GM21786 (cell line): Measurements from ENCODE around the gene CEND1.

Experiments
- ATAC-seq: cut with Tn5 transposase; IDR thresholded peaks from one replicate; pipeline ENCODE4 v1.9.1; 2021; ENCODE audit not compliant: unreplicated experiment

CEND1 gene

DNA sequence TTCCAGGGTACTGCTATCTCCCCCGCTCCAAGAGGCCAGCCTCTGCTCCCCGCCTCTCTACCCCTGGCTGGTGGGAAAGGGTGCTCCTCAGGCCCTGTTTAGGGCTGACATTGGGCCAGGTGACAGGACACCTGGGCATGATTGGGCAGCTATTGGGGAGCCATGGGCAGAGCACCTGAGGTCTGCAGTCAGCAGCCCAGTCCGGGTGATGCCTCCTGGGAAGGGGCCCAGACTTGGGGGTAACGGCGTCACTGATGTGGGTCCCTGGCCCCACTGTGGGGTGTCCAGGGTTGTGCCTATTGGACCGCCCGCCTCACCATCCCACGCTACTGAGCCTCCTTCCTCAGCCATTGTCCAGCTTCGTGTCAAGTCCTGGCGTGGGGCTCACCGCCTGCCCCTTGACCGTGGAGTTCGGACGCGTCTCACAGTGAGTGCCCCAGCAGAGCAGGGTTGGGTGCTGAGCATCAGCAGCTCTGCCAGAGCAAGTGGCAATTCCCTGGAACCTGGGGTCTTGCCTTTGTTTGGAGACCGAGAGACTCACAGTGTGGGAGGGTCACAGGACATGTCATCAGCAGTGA lies 9.8 kb downstream of the CEND1 start:
- no peak for ATAC-seq

- ATAC-seq, result no peak
Measured at GRCh38 chr11:778976-779954, 10.6 kb downstream of the CEND1 start.

- peak; percentile 74 for ATAC-seq
Measured at GRCh38 chr11:777288-778255, 12.3 kb downstream of the CEND1 start, which contains the start of gene GATD1. TSS of gene GATD1 (minus strand) at chr11:777487. CDS start at chr11:777462, 25 bp downstream.

DNA sequence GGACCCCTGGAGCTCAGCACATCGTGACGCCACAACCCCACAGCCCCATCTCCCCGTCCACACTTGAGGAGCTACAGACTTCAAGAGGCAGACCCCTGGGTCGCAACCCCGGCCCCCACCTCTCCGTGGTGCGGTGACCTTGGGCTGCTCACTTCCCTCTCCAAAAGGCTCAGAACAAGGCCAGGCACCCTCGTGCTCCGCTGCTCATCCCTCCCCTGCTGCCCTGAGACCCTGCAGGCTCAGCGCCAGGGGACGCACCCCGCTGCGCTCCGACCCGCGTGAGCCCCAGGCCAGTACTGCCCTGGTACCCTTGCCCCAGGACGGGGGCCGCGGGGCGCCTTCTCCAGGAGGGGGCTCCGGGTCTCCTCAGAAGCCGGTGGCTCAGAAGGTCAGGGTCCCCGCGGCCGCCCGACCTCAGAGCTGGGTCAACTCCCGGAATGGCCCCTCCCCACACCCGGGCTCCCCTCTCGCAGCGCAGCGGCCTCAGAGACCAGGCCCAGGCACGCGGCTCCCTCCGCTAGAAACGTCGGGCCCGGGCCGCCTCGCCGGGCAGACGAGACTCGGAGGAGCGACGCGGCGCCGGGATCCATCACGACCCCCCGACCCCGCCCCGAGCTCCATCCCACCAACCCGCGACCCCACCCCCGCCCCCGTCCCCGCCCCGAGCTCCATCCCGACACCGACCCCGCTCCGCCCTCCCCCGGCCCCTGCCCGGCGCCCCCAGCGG lies 13.2 kb downstream of the CEND1 start:
- peak; percentile 30 for ATAC-seq

DNA sequence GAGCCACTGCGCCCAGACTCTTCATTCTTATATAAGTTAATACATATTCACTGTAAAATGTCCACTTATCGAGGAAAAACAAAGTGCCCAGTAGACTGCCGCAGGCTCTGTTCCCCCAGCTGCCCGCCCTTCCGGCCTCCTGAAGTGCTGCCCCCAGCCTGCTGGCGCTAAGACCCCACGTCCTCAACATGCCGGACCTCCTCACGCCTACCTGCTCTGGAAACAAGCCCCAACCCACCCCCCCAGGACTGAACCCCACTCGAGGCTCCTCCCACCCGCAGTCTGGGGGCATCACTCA lies 13.7 kb downstream of the CEND1 start:
- no peak for ATAC-seq

GRCh38 chr11:774873-775592 lies 14.9 kb downstream of the CEND1 start:
- ATAC-seq, result no peak

DNA sequence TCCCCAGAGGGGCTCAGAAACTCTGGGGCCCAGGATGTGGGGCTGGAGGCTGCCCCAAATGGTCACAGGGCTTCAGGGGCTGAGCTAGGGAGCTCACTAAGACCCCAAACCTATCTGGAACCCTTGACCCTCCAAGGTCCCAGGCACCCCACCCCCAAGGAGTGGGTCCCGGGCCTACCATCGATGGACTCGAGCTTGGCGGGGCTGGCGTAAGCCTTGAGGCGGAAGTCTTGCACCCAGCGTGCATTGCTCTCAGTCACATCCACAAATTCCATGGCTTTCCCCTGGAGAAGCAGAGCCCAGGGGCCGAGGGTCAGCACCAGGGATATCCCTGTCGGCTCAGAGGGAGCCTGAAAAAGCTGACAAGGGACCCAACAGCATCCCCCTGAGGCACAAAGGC lies 16.1 kb downstream of the CEND1 start:
- ATAC-seq, result no peak

DNA sequence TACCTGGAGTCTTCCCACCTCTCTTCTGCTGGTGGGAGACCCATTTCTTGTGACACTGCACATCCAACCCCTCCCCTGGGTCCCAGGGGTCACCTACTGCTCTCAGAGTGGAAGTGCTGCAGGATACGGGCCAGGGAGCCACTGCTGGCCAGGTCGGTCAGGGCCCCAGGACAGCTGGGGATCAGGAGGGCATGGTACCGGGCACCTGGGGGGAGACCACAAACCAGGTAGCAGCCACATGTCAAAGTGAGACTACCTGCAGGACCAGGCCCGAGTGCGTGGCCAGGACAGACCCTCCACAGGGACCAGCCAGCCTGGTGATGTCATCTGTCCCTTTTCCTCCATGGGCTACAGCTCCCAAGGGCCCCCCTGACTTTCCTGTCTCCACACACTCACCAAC lies 16.5 kb downstream of the CEND1 start:
- no peak for ATAC-seq

DNA sequence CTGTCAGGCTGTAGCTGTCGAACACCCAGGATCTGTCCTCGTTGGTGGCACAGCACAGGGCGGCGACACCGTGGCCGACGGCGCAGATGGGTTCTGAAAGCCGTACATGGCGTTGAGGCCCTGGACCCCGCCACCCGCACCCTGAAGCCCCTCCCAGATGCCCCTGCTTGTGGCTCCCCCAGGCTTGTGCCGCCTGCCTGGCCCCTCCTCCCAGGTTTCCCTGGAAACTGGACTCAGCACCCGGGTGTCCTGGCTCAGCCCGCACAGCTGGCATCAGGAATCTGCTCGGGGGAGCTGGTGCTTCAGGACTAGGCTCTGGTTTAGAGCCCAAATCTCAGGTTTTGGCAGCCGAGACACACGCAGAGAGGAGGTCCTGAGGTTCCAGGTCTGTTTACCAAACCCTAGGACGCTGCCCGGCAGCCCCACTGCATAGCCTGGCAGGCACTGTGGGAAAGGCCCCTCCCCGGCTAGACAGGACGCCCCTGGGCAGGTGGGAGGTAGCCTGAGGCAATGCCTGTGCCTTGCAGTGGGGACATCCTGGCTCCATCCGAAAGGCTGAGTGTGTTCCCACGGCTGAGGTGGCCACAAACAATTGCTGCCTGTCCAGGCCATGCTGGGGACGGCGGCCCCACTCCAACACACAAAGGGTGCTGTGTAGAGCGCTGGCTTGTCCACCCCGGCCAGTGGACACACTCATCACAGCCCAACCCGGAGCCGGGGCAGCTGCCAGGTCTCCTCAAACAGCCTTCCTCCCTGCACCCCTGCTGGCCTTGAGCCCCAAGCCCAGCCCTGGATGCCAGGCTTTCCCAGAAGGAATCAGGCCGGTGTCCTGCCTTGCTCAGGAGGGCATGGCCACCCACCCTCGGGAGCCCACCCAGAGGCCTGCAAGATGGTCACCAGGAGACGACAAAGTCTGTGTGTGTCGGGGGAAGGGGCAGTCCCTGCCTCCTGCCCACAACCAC lies 17.2 kb downstream of the CEND1 start:
- no peak for ATAC-seq

- ATAC-seq, result no peak
Measured at GRCh38 chr11:771617-772204, 18.2 kb downstream of the CEND1 start.

- ATAC-seq, result no peak
Measured at GRCh38 chr11:770642-771616, 19.0 kb downstream of the CEND1 start.

GRCh38 chr11:769887-770641 lies 19.8 kb downstream of the CEND1 start:
- ATAC-seq, result no peak

GRCh38 chr11:767238-767637 lies 22.7 kb downstream of the CEND1 start:
- ATAC-seq, result no peak

GRCh38 chr11:766936-767210 lies 23.0 kb downstream of the CEND1 start:
- ATAC-seq, result no peak

DNA sequence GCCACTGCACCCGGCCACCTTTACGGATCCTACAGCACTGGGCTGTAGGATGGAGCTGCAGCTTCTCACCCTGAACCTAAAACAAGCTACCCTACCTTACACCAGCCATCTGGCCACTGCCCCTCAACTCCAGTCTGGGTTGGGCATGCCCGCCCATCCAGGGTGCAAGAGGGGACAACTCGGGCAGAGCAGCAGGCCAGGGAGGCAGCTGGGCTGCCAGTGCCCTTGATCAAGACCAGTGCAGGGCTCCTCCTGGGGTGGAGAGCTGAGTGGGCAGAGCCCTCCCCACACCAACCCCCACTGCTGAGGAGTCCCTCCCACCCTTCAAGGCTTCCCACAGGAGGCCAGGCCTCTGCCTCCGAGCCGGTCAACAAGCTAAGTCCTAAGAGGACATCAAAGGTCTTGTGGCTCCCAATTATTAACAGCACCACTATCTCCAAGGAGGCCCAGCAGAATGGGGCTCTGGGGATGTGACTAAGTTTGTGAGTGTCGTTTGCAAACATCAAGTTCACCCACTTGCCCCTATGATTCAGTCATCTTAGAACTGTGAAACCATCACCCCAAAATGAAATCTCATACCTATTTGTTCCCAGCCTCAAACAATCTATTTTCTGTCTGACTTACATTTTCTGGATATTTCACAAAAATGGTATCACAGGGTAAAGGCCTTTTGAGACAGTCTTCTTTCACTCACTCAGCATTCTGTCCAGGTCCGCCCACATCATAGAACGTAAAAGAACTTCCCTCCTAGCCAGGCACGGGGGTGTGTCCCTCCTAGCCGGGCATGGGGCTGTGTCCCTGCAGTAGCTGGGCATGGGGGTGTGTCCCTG lies 23.6 kb downstream of the CEND1 start:
- no peak for ATAC-seq

- no peak for ATAC-seq
Measured at GRCh38 chr11:765802-766091, 24.1 kb downstream of the CEND1 start.
